ENCODE measurements around the gene KRT6A.
A peak's percentile ranks its signal among the peaks of the same experiment; 100 is the strongest.

KRT6A gene

GRCh38 chr12:52524241-52524897 lies 31.3 kb upstream of the KRT6A start:
- no peak for DNase-seq

DNA sequence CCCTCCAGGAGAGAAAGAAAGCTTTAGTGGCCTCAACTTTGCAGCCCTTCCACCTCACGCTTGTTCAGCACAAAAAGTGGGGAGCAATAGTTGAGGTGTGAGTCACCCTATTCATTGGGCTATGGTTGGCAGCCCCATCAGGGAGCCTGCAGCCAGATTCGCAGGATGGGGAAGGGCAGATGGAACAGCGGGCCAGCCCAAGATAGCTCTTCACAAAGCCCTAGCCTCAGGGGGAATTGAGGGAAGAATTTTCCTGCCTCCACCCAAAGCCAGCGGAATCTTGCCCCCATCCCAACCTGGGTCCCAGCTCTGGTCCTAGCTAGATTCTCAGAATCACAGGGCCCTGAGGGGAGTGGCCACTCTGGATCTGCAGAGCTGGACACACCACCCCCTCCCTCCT lies 30.8 kb upstream of the KRT6A start:
- DNase-seq: no peak

- DNase-seq: peak; percentile 17
Observed at GRCh38 chr12:52522346-52523011, 29.4 kb upstream of the KRT6A start.

GRCh38 chr12:52521568-52522266 lies 28.7 kb upstream of the KRT6A start:
- peak; percentile 75 for DNase-seq

- peak; percentile 36 for DNase-seq
Observed at GRCh38 chr12:52521175-52521567, 28.1 kb upstream of the KRT6A start.

- no peak for DNase-seq
Observed at GRCh38 chr12:52519826-52520662, 27.0 kb upstream of the KRT6A start, which contains the start of gene KRT5. Gene KRT5 (minus strand): TSS chr12:52520394. CDS start chr12:52520296, 98 bp downstream.

- DNase-seq: no peak
Observed at GRCh38 chr12:52519387-52519703, 26.3 kb upstream of the KRT6A start.

- no peak for DNase-seq
Observed at GRCh38 chr12:52518574-52519386, 25.7 kb upstream of the KRT6A start.

- no peak for DNase-seq
Observed at GRCh38 chr12:52517888-52518287, 24.8 kb upstream of the KRT6A start.

- no peak for DNase-seq
Observed at GRCh38 chr12:52517005-52517835, 24.2 kb upstream of the KRT6A start.

- DNase-seq: no peak
Observed at GRCh38 chr12:52515927-52516831, 23.1 kb upstream of the KRT6A start.

GRCh38 chr12:52515319-52515646 lies 22.2 kb upstream of the KRT6A start:
- DNase-seq: no peak

GRCh38 chr12:52514471-52515318 lies 21.6 kb upstream of the KRT6A start:
- DNase-seq: no peak

GRCh38 chr12:52513736-52514135 lies 20.7 kb upstream of the KRT6A start:
- DNase-seq: no peak

GRCh38 chr12:52508211-52508610 lies 15.2 kb upstream of the KRT6A start:
- DNase-seq: no peak

GRCh38 chr12:52506858-52507715 lies 14.0 kb upstream of the KRT6A start:
- peak; percentile 76 for DNase-seq

GRCh38 chr12:52502877-52503276 lies 9.8 kb upstream of the KRT6A start:
- no peak for DNase-seq

DNA sequence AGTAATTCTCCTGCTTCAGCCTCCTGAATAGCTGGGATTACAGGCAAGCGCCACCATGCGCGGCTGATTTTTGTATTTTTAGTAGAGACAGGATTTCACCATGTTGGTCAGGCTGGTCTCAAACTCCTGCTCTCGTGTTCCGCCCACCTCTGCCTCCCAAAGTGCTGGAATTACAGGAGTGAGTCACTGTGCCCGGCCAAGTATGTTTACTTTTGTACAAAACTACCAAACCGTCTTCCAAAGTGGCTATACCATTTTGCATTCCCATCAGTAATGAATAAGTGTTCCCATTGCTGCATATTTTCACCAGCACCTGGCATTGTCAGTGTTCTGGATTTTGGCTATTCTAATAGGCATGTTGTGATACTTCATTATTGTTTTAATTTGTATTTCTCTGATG lies 8.4 kb upstream of the KRT6A start:
- DNase-seq: no peak

Measured in fibroblast of skin of abdomen (primary cell).